ENCODE results near the gene HDAC5.
"Not testable (repeated sequence)": the region's sequence is repeated elsewhere in the genome, so short reads cannot be mapped to it uniquely, and the experiment has no call there.

Gene HDAC5

DNA sequence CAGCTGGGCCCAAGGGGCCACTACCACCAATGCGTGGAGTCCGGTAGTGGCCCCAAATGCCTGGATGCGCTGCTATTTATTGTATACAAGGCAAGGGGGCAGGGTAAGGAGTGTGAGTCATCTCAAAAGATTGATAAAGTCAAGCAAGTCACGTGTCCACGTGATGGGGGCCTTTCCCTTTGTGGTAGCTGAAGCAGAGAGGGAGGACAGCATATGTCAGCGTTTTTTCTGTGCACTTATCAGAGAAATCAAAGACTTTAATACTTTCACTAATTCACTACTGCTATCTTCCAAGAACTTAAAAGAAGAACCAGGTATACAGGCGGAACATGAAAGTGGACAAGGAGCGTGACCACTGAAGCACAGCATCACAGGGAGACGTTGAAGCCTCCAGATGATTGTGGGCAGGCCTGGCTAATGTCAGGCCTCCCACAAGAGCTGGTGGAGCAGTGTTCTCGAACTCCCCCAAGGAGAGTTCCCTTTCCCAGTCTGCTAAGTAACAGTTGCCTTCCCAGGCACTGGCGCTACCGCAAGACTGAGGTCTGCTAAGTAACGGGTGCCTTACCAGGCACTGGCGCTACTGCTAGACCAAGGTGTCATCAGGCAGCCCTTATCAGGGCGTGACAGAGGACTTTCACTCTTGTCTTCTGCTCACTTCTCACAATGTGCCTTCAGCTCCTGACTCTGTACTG, 36.2 kb upstream of the HDAC5 start:
- TF ChIP-seq, protein P1, sequence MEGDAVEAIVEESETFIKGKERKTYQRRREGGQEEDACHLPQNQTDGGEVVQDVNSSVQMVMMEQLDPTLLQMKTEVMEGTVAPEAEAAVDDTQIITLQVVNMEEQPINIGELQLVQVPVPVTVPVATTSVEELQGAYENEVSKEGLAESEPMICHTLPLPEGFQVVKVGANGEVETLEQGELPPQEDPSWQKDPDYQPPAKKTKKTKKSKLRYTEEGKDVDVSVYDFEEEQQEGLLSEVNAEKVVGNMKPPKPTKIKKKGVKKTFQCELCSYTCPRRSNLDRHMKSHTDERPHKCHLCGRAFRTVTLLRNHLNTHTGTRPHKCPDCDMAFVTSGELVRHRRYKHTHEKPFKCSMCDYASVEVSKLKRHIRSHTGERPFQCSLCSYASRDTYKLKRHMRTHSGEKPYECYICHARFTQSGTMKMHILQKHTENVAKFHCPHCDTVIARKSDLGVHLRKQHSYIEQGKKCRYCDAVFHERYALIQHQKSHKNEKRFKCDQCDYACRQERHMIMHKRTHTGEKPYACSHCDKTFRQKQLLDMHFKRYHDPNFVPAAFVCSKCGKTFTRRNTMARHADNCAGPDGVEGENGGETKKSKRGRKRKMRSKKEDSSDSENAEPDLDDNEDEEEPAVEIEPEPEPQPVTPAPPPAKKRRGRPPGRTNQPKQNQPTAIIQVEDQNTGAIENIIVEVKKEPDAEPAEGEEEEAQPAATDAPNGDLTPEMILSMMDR (IDR thresholded peaks at IDR 0.05; ENCODE audit: low read depth, low read length) = no peak
- DNase-seq (ENCODE audit: low read depth in 2 of 2) = peak in 1 of 2 donors; percentile 37
- H3K4me3 ChIP-seq (replicated peaks in 1 of 2; ENCODE audit: low read depth in 2 of 2, low read length in 2 of 2) = no peak overlapping the region

DNA sequence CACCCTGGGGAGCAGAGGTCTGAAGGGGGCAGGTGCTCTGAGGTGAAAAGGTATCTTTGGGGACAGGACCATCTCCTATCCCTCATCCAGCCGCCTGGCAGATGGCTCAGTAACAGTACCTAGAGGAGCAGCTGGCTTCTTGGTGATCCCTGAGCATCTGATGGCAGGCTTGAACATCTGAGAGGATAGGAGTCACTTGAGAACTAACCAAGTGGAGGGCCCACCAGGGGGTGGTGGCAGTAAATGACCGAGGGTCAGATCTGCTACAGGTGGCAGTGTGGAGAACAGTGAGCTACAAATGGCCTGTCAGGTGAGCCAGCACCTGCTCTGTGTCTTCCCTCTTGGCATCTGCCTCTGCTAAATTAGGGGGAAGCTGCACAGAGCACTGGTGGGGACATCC, 32.0 kb upstream of the HDAC5 start:
- H3K4me3 ChIP-seq (replicated peaks in 1 of 2; ENCODE audit: low read depth in 2 of 2, low read length in 2 of 2) = no peak overlapping the region
- TF ChIP-seq, protein P1 (IDR thresholded peaks at IDR 0.05; ENCODE audit: low read depth, low read length) = no peak
- DNase-seq (ENCODE audit: low read depth in 2 of 2) = no peak

DNA sequence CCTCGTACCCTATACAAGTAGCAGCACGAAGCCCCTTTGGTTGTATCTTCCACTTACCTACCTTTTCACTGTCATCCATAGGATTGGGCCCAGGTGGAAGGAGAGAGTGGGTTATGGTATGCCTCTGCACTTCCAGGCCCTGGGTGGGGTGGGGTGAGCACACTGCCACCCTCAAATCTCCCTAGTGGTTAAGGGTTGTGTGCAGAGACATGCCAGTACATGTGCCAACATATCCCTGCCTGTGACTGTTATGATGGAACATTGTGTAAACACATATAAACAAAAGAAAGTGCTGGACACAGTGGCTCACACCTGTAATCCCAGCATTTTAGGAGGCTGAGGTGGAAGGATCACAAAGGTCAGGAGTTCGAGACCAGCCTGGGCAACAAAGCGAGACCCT, 29.4 kb upstream of the HDAC5 start:
- H3K4me3 ChIP-seq (replicated peaks in 1 of 2; ENCODE audit: low read depth in 2 of 2, low read length in 2 of 2) = no peak overlapping the region
- no peak for DNase-seq (ENCODE audit: low read depth in 2 of 2)
- TF ChIP-seq, protein P1 (IDR thresholded peaks at IDR 0.05; ENCODE audit: low read depth, low read length) = no peak

DNA sequence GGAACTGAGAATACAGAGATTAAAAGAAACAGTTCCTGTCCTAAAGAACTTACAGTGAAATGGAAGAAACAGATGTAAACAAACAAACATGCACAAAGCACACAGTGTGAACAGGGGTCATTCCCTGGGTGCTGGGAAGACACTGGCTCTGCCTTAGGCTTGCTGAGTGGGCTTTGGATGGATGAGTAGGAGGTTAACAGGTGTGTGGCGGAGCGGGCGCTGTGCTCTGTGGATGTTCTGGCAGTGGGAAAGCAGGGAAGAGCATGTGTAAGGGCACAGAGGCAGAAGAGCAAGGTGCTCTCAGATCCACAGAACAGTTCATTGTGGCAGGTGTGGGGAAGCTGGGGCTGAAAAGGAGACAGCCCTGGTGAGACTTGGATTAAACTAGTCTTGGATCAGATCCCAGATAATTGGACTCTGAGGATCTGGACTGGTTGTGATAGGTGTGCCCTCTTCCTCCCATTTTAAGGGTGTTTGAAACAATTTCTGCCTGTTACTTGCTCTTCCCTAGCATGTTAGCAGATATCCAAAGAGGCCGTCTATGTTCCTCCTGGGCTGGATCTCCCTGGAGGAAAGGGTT, 26.4 kb upstream of the HDAC5 start:
- no peak for DNase-seq (ENCODE audit: low read depth in 2 of 2)
- TF ChIP-seq, protein P1 (IDR thresholded peaks at IDR 0.05; ENCODE audit: low read depth, low read length) = no peak

DNA sequence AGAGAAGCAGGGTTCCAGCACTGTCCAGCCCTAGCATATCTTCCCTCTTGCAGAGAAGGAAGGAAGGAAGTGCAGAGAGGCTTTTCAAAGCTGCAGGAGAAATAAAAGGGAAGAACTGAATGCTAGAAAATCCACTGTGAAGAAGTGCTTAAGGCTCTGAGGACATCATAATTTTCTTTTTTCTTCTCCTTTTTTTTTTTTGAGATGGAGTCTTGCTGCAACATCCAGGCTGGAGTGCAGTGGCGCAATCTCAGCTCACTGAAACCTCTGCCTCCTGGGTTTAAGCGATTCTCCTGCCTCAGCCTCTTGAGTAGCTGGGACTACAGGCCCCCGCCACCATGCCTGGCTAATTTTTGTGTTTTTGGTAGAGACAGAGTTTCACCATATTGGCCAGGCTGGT, 25.6 kb upstream of the HDAC5 start:
- DNase-seq (ENCODE audit: low read depth in 2 of 2); H3K4me3 ChIP-seq (replicated peaks in 1 of 2; ENCODE audit: low read depth in 2 of 2, low read length in 2 of 2): not testable (repeated sequence)

More for the DNA sequence above, 26.4 kb upstream of the HDAC5 start:
- H3K4me3 ChIP-seq (replicated peaks in 1 of 2; ENCODE audit: low read depth in 2 of 2, low read length in 2 of 2) = no peak overlapping the region

DNA sequence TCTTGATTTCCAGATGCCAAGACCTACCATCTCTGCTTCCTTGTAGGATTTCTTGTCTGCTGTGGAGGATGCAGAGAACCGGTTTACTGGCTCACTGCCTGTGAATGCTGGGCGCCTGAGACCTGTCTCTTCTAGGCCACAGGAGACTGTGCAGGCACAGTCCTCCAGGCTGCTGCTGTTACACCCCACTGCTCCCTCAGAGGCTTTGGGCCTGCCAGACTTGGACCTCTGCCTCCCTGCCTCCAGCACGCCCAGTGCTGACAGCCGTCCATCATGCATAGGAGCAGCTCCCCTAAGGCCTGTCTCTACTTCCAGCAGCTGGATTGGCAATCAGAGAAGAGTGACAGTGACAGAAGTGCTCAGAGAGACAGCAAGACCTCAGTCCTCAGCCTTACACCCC, 24.4 kb upstream of the HDAC5 start:
- DNase-seq (ENCODE audit: low read depth in 2 of 2) = no peak
- TF ChIP-seq, protein P1 (IDR thresholded peaks at IDR 0.05; ENCODE audit: low read depth, low read length) = no peak
- no peak overlapping the region for H3K4me3 ChIP-seq (replicated peaks in 1 of 2; ENCODE audit: low read depth in 2 of 2, low read length in 2 of 2)

DNA sequence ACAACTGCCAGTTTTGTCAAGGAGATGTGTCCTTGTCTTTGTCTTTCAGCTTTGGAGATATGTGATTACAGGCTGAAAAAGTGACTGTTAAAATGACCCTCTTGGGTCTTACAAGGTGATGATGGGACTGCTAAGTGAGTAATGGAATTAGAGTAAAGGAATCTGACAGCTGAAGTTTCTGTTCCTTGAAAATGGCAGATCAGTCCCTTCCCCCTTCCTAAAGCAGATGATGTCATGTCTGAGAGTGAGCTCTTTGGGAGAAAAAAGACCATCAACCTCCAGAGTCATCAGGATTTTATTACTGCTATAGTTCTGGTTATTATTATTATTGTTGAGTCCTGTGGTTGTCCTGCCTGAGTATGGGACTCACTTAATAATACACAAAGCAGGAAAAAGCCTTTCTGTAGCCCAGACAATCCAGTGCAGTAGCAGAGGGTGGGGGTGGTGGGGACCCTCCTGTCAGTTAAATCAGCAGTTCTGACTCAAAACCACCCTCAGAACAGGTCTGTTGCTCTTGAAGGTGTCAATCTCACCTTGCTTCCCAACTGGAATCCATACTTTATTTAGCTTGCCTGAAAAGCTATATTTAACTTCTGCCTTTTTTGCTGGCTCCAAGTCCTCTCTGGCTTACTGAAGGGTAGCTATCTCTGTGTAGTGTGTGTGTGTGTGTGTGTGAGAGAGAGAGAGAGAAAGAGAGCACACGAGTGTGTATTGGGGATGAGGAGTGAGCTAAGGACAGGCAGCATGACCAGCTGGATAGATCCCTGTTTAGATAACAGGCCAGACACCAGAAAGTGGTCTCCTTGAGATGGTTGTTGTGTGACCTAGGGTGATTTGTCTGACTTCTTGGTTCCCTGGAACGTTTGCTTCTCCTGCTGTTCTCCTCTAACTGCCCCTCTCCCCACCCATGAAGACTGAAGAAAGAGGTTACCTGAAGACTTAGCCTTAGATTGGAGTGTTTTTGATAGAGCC, 23.2 kb upstream of the HDAC5 start:
- DNase-seq (ENCODE audit: low read depth in 2 of 2) = no peak
- TF ChIP-seq, protein P1 (IDR thresholded peaks at IDR 0.05; ENCODE audit: low read depth, low read length) = no peak
- H3K4me3 ChIP-seq (replicated peaks in 1 of 2; ENCODE audit: low read depth in 2 of 2, low read length in 2 of 2) = no peak overlapping the region

All from cardiac fibroblast (primary cell).